NCI-H2196 treated with DMSO at 0.1 percent for 48 hours (cell line): Measurements from ENCODE around the gene HNRNPUL1.
A peak's percentile ranks its signal among the peaks of the same experiment; 100 is the strongest.
"Not testable (repeated sequence)": the region's sequence is repeated elsewhere in the genome, so short reads cannot be mapped to it uniquely, and the experiment has no call there.

Source experiments
- DNase-seq: peaks from one replicate; lab custom pipeline; 2025; ENCODE audit not compliant: unreplicated experiment; lab: John Stamatoyannopoulos, UW

Gene HNRNPUL1

GRCh38 chr19:41273076-41273475, 8.9 kb downstream of the HNRNPUL1 start:
- no peak for DNase-seq

- DNase-seq, result no peak
Observed at GRCh38 chr19:41274802-41275201, 10.6 kb downstream of the HNRNPUL1 start.

GRCh38 chr19:41276231-41276630, 12.1 kb downstream of the HNRNPUL1 start:
- no peak for DNase-seq

GRCh38 chr19:41278478-41278877, 14.3 kb downstream of the HNRNPUL1 start:
- no peak for DNase-seq

GRCh38 chr19:41288673-41289530, 24.7 kb downstream of the HNRNPUL1 start:
- DNase-seq, result no peak

- not testable (repeated sequence) for DNase-seq
Observed at GRCh38 chr19:41289814-41290213, 25.6 kb downstream of the HNRNPUL1 start.

- no peak for DNase-seq
Observed at GRCh38 chr19:41294393-41294792, 30.2 kb downstream of the HNRNPUL1 start.

GRCh38 chr19:41295499-41295898, 31.3 kb downstream of the HNRNPUL1 start:
- no peak for DNase-seq

GRCh38 chr19:41296433-41296871, 32.3 kb downstream of the HNRNPUL1 start:
- no peak for DNase-seq

GRCh38 chr19:41297628-41298347, 33.6 kb downstream of the HNRNPUL1 start:
- DNase-seq, result no peak

- DNase-seq, result peak; percentile 44
Observed at GRCh38 chr19:41298348-41298964, 34.3 kb downstream of the HNRNPUL1 start.

- DNase-seq, result no peak
Observed at GRCh38 chr19:41299046-41299754, 35.0 kb downstream of the HNRNPUL1 start.

- DNase-seq, result peak; percentile 52
Observed at GRCh38 chr19:41299755-41300089, 35.5 kb downstream of the HNRNPUL1 start.

GRCh38 chr19:41300555-41300954, 36.4 kb downstream of the HNRNPUL1 start:
- DNase-seq, result no peak

- DNase-seq, result no peak
Observed at GRCh38 chr19:41302624-41303351, 38.6 kb downstream of the HNRNPUL1 start.

- no peak for DNase-seq
Observed at GRCh38 chr19:41303954-41304353, 39.8 kb downstream of the HNRNPUL1 start.

- DNase-seq, result no peak
Observed at GRCh38 chr19:41304706-41305483, 40.7 kb downstream of the HNRNPUL1 start.

GRCh38 chr19:41305927-41306793, 42.0 kb downstream of the HNRNPUL1 start:
- no peak for DNase-seq
